RWPE1 (cell line): ENCODE measurements around the gene SLC9A2.

Experiments used
- CTCF ChIA-PET: fragments of 350-600 bp; sonication (Branson Sonifier 250); formaldehyde crosslinking; extraction: SDS; loops from one replicate; lab custom pipeline; 2021; lab: Yijun Ruan, JAX
- POLR2A ChIA-PET: fragments of 400-600 bp; formaldehyde crosslinking; extraction: SDS; loops from one replicate; lab custom pipeline; 2020; ENCODE audit warnings: antibody characterized with exemption; ENCODE audit not compliant: low non-redundant PET; lab: Yijun Ruan, JAX
- DNase-seq: peaks from one replicate; pipeline ENCODE4 v3.0.0; 2012; ENCODE audit warnings: low spot score
- H3K27ac ChIP-seq: fragments of 450-650 bp; 2 replicates; pipeline ENCODE4 v1.5.1; 2017
- CTCF ChIP-seq: fragments of 450-650 bp; conservative IDR thresholded peaks from 2 replicates; pipeline ENCODE4 v1.5.1; 2017; ENCODE audit warnings: low read depth, mild to moderate bottlenecking

The SLC9A2 gene

GRCh38 chr2:102632380-102633175, 13.2 kb downstream of the SLC9A2 start:
- no peak for DNase-seq
- POLR2A ChIA-PET, result no interaction called here

DNA sequence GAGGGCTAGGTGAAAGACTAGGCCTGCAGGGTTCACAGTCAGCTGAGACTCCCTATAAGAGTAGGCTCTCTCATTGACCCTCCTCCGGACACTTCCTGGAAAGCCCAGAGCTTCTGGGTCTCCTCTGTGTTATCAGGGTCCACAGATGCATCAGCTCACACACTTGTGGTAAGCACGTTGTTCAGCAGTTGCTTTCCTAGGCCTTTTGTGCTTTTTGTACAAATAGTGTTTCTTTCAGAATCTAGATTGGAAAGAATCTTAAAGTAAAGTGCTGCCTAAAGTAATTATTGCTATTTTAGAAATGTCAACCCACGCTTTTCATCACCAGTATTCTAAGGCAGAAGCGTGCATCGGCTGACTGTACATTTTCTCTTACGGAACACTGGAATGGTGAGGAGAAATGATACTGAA, 15.5 kb downstream of the SLC9A2 start:
- DNase-seq, result no peak
- ChIA-PET POLR2A (no interaction called here), CTCF (interaction anchor here (0.6 kb wide), 1 partner anchor 1337 kb away, joined by 3 read pairs; no protein-coding TSS in a partner anchor)
- H3K27ac ChIP-seq, result no peak overlapping the region
- TF ChIP-seq CTCF, result no peak

More at GRCh38 chr2:102632380-102633175, 13.2 kb downstream of the SLC9A2 start:
- H3K27ac ChIP-seq, result no peak overlapping the region
- CTCF ChIA-PET, result interaction anchor here (0.7 kb wide), 1 partner anchor 93 kb away, joined by 4 read pairs; no protein-coding TSS in a partner anchor
- TF ChIP-seq CTCF, result no peak

DNA sequence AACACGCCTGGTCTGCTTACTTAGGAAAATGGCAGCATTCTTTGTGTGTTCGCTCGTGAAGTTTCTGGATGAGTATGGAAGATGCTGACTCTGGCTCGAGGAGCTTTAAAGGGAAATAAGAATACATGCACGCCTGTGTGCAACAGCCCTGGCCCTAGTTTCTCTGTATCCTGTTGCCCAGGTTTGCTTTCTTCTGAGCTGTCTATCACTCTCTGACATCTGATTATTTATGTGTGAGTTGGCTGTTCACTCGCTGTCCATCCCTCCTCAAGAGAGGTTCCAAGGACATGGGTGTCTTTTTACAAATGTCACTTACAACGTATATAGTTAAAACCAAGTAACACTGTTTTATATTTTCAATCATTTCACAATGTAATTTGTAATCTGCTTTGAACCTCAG, 16.0 kb downstream of the SLC9A2 start:
- DNase-seq, result no peak
- no peak overlapping the region for H3K27ac ChIP-seq
- CTCF ChIA-PET, result interaction anchor here (0.6 to 0.7 kb wide), 2 partner anchors 21 kb away, joined by 4 read pairs; no protein-coding TSS in a partner anchor
- no peak for TF ChIP-seq CTCF
- POLR2A ChIA-PET, result no interaction called here

- no peak for DNase-seq
- POLR2A ChIA-PET, result no interaction called here
- CTCF ChIA-PET, result interaction anchor here (0.6 kb wide), 2 partner anchors 23 to 57 kb away, joined by 3 to 4 read pairs; no protein-coding TSS in a partner anchor
- H3K27ac ChIP-seq, result no peak overlapping the region
- no peak for TF ChIP-seq CTCF
These were observed 17.0 kb downstream of the SLC9A2 start for GRCh38 chr2:102636283-102636907.

DNA sequence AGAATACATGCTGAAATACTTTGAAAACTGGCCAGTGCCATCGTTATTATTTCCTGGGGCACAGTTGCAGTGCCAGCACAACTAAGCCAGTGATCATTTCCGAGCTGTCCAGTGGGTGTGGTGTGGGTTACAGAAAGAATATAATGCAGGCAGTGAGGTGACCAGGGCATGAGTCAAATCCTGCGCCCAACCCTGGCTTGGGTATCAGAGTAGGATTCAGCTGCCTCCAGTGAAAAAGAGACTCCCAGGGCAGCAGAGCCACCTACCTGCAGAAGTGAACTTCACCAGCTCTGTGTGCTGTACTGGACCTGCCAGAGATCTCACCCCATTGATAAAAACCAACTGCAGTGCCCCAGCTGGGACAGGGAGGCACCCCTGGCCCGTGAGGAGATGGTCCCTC, 18.0 kb downstream of the SLC9A2 start:
- no peak overlapping the region for H3K27ac ChIP-seq
- no peak for DNase-seq
- ChIA-PET CTCF (interaction anchor here (0.6 kb wide), 1 partner anchor 34 kb away, joined by 3 read pairs; no protein-coding TSS in a partner anchor), POLR2A (no interaction called here)
- no peak for TF ChIP-seq CTCF

- ChIA-PET POLR2A (no interaction called here), CTCF (no interaction called here)
- TF ChIP-seq CTCF, result no peak
- H3K27ac ChIP-seq, result no peak overlapping the region
- DNase-seq, result no peak
These were observed 20.1 kb downstream of the SLC9A2 start for GRCh38 chr2:102639429-102639828.
